ENCODE results near the gene MMEL1. TPM values are rescaled to one million over a fixed set of nuclear protein-coding genes. Genes with fewer than 3 reads are reported as not detected.

The MMEL1 gene
- total and polyA plus RNA-seq, 2 of the 13 experiments (the other 11 are each of a cell fraction or from before 2014, with no cell fraction given): 0.48 TPM; not detected in 1

DNA sequence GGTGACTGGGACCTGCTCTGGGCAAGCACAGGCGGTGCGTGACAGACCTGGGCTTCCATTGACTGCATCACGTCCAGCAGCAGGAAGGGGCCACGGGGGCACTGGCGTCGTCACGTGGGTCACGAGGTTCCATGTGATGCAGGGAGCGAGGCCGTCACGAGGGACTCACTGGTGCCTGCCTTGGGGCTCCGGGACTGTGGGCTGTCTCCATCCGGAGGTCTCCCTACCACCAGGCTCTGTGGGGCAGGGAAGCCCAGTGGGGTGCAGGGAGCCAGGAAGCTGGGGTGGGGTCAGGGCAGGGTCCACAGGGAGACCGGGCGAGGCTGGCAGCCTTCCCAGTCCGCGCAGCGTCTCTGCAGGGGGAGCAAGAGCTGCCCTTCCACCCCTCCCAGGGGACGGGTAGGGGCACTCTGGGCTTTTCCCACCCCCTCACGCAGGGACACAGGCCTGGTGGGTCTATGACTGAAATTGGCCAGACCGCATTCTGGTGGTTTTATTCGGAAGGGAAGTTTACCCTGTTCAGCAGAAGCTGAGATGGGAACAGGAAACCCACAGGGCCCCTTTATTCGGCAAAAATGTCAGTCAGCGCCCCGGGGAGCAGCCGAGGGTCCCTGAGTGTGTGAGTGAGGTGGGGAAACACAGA, 77.1 kb downstream of the MMEL1 start (continued):
- TF ChIP-seq, protein P1, sequence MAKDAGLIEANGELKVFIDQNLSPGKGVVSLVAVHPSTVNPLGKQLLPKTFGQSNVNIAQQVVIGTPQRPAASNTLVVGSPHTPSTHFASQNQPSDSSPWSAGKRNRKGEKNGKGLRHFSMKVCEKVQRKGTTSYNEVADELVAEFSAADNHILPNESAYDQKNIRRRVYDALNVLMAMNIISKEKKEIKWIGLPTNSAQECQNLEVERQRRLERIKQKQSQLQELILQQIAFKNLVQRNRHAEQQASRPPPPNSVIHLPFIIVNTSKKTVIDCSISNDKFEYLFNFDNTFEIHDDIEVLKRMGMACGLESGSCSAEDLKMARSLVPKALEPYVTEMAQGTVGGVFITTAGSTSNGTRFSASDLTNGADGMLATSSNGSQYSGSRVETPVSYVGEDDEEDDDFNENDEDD (CRISPR knock-in tag; IDR thresholded peaks at IDR 0.05; ENCODE audit: borderline replicate concordance): peak; percentile 79; the same call in 1 of the 2 replicates
- 0 out of 2 replicates have a peak, but pooled peaks have one; percentile 28 for TF ChIP-seq ARID2 (CRISPR knock-in tag; IDR thresholded peaks at IDR 0.05; ENCODE audit: borderline replicate concordance)
- TF ChIP-seq, protein P2, sequence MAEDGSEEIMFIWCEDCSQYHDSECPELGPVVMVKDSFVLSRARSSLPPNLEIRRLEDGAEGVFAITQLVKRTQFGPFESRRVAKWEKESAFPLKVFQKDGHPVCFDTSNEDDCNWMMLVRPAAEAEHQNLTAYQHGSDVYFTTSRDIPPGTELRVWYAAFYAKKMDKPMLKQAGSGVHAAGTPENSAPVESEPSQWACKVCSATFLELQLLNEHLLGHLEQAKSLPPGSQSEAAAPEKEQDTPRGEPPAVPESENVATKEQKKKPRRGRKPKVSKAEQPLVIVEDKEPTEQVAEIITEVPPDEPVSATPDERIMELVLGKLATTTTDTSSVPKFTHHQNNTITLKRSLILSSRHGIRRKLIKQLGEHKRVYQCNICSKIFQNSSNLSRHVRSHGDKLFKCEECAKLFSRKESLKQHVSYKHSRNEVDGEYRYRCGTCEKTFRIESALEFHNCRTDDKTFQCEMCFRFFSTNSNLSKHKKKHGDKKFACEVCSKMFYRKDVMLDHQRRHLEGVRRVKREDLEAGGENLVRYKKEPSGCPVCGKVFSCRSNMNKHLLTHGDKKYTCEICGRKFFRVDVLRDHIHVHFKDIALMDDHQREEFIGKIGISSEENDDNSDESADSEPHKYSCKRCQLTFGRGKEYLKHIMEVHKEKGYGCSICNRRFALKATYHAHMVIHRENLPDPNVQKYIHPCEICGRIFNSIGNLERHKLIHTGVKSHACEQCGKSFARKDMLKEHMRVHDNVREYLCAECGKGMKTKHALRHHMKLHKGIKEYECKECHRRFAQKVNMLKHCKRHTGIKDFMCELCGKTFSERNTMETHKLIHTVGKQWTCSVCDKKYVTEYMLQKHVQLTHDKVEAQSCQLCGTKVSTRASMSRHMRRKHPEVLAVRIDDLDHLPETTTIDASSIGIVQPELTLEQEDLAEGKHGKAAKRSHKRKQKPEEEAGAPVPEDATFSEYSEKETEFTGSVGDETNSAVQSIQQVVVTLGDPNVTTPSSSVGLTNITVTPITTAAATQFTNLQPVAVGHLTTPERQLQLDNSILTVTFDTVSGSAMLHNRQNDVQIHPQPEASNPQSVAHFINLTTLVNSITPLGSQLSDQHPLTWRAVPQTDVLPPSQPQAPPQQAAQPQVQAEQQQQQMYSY (CRISPR knock-in tag; IDR thresholded peaks at IDR 0.05): 0 out of 2 replicates have a peak, but pooled peaks have one; percentile 14
- TF ChIP-seq ZNF678 (CRISPR knock-in tag; IDR thresholded peaks at IDR 0.05): no peak
- TF ChIP-seq, protein P3, sequence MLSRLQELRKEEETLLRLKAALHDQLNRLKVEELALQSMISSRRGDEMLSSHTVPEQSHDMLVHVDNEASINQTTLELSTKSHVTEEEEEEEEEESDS (CRISPR knock-in tag; IDR thresholded peaks at IDR 0.05; ENCODE audit: borderline replicate concordance): no peak
- TF ChIP-seq, protein P4, sequence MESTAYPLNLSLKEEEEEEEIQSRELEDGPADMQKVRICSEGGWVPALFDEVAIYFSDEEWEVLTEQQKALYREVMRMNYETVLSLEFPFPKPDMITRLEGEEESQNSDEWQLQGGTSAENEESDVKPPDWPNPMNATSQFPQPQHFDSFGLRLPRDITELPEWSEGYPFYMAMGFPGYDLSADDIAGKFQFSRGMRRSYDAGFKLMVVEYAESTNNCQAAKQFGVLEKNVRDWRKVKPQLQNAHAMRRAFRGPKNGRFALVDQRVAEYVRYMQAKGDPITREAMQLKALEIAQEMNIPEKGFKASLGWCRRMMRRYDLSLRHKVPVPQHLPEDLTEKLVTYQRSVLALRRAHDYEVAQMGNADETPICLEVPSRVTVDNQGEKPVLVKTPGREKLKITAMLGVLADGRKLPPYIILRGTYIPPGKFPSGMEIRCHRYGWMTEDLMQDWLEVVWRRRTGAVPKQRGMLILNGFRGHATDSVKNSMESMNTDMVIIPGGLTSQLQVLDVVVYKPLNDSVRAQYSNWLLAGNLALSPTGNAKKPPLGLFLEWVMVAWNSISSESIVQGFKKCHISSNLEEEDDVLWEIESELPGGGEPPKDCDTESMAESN (CRISPR knock-in tag; conservative IDR thresholded peaks at IDR 0.05): 0 out of 2 replicates have a peak, but pooled peaks have one; percentile 10
- no peak for TF ChIP-seq KLF9 (CRISPR knock-in tag; IDR thresholded peaks at IDR 0.05; ENCODE audit: low read depth)
- TF ChIP-seq SETDB1 (CRISPR knock-in tag; IDR thresholded peaks at IDR 0.05; ENCODE audit: borderline replicate concordance): no peak
- 0 out of 2 replicates have a peak, but pooled peaks have one; percentile 9 for TF ChIP-seq CREM (IDR thresholded peaks at IDR 0.05)
- TF ChIP-seq CREM (CRISPR knock-in tag; IDR thresholded peaks at IDR 0.05): no peak
- TF ChIP-seq, protein P5, sequence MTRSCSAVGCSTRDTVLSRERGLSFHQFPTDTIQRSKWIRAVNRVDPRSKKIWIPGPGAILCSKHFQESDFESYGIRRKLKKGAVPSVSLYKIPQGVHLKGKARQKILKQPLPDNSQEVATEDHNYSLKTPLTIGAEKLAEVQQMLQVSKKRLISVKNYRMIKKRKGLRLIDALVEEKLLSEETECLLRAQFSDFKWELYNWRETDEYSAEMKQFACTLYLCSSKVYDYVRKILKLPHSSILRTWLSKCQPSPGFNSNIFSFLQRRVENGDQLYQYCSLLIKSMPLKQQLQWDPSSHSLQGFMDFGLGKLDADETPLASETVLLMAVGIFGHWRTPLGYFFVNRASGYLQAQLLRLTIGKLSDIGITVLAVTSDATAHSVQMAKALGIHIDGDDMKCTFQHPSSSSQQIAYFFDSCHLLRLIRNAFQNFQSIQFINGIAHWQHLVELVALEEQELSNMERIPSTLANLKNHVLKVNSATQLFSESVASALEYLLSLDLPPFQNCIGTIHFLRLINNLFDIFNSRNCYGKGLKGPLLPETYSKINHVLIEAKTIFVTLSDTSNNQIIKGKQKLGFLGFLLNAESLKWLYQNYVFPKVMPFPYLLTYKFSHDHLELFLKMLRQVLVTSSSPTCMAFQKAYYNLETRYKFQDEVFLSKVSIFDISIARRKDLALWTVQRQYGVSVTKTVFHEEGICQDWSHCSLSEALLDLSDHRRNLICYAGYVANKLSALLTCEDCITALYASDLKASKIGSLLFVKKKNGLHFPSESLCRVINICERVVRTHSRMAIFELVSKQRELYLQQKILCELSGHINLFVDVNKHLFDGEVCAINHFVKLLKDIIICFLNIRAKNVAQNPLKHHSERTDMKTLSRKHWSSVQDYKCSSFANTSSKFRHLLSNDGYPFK (CRISPR knock-in tag; IDR thresholded peaks at IDR 0.05; ENCODE audit: borderline replicate concordance): no peak
- no peak for TF ChIP-seq MIER2 (CRISPR knock-in tag; IDR thresholded peaks at IDR 0.05)
- TF ChIP-seq, protein P6, sequence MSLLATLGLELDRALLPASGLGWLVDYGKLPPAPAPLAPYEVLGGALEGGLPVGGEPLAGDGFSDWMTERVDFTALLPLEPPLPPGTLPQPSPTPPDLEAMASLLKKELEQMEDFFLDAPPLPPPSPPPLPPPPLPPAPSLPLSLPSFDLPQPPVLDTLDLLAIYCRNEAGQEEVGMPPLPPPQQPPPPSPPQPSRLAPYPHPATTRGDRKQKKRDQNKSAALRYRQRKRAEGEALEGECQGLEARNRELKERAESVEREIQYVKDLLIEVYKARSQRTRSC (CRISPR knock-in tag; IDR thresholded peaks at IDR 0.05; ENCODE audit: low read depth): no peak
- TF ChIP-seq, protein P7, sequence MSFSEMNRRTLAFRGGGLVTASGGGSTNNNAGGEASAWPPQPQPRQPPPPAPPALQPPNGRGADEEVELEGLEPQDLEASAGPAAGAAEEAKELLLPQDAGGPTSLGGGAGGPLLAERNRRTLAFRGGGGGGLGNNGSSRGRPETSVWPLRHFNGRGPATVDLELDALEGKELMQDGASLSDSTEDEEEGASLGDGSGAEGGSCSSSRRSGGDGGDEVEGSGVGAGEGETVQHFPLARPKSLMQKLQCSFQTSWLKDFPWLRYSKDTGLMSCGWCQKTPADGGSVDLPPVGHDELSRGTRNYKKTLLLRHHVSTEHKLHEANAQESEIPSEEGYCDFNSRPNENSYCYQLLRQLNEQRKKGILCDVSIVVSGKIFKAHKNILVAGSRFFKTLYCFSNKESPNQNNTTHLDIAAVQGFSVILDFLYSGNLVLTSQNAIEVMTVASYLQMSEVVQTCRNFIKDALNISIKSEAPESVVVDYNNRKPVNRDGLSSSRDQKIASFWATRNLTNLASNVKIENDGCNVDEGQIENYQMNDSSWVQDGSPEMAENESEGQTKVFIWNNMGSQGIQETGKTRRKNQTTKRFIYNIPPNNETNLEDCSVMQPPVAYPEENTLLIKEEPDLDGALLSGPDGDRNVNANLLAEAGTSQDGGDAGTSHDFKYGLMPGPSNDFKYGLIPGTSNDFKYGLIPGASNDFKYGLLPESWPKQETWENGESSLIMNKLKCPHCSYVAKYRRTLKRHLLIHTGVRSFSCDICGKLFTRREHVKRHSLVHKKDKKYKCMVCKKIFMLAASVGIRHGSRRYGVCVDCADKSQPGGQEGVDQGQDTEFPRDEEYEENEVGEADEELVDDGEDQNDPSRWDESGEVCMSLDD (CRISPR knock-in tag; IDR thresholded peaks at IDR 0.05; ENCODE audit: borderline replicate concordance): peak; percentile 75; the same call in 1 of the 2 replicates
- TF ChIP-seq ZNF282 (IDR thresholded peaks at IDR 0.05; ENCODE audit: partially characterized antibody): no peak

Data from HepG2 (cell line).